Measurements from ENCODE around the gene LST1.
"Not testable (repeated sequence)": the region's sequence is repeated elsewhere in the genome, so short reads cannot be mapped to it uniquely, and the experiment has no call there.

LST1 gene

DNA sequence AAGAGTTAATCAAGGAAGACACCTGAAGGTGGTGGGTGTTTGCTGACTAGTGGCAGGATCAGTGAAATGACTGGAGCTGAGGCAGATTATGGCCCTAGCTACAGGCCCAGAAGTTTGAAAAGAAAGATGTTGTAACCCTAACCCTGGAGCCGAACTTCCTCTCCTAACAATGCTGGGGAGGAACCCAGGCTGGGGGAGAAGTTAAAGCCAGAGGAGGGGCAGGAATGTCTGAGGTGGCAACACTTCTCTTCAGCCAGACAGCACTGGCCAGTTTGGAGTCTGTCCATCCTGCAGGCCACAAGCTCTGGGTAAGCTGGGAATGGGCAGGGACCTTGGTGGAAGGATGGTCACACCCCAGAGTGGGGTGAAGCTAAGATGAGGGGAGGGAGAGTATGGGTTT, at the start of gene LST1:
Gene LST1, plus strand, starts transcription at position 270 of the 400 bp plus-strand sequence. CDS start 1,023 bp downstream, outside the sequence.
- DNase-seq = no peak

DNA sequence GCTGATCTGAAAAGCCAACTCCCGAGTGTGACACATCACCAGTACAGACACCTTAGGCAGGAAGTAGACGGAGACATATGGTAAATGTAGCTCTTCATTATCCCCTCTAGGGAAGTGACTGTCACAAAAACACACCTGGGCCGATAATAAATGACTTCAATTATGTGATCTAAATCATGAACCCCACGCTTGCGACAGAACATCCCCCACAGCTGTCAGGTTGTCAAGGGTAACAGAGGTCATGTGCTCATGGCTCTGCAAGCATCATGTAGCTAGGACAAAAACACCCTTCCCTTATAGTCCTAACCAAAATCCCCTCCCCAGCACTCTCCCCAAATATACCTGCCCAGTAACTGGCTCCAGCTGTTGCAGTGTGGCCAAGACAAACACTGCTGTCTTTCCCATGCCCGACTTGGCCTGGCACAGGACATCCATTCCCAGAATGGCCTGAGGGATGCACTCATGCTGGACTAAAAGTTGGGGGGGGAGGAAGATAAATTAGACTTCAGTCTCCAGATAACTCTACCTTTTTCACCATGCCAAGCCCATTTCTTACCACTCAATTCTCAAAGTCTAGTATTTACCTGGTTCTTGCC, 47.2 kb upstream of the LST1 start:
- DNase-seq = no peak

DNA sequence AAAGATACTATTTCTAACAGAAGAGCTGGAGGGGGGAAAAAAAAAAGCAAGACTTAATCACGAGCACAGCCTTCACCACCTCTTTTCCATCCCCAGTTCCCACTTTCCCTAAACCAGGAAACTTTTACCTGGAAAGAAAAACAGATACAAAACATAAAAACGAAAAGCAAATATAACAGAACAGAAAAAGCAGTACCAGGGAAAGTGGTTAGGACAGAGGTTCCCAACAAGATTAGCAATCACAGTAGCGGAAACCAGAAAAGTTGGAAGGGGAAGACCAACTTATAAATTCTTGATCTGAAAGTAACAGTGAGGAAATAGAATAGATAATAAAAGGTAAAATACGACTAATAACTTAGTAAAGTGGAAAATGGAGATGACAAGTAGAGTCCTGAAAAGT, 45.4 kb upstream of the LST1 start:
- DNase-seq = no peak

DNA sequence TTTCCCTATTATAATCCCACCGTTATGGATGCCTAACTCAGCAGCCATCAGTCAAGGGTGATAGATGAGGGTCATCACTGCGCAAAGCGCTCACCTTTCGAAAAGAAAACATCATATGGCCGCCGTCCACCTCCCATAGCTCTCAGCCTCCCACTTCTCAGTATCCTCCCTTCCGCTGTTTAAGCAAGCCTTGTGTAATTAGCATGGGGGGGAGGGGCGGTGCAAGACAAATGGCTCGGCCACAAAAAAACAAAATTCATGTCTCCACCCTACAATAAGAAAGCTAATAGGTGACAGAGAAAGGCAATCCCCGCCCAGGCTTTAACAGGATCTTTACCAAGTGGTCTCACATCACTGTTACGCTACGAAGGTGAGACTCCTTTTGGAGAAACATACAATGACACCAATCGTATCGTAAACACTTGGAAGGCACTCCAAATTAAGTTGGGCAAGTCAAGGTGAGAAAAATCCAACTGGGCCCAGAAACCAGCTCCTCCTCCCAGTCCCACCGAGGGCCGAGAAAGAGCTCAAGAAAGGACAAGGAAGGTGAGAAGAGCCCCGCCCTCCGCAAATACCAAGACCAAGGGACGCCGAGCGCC, 44.9 kb upstream of the LST1 start:
- DNase-seq = peak; percentile 53

DNA sequence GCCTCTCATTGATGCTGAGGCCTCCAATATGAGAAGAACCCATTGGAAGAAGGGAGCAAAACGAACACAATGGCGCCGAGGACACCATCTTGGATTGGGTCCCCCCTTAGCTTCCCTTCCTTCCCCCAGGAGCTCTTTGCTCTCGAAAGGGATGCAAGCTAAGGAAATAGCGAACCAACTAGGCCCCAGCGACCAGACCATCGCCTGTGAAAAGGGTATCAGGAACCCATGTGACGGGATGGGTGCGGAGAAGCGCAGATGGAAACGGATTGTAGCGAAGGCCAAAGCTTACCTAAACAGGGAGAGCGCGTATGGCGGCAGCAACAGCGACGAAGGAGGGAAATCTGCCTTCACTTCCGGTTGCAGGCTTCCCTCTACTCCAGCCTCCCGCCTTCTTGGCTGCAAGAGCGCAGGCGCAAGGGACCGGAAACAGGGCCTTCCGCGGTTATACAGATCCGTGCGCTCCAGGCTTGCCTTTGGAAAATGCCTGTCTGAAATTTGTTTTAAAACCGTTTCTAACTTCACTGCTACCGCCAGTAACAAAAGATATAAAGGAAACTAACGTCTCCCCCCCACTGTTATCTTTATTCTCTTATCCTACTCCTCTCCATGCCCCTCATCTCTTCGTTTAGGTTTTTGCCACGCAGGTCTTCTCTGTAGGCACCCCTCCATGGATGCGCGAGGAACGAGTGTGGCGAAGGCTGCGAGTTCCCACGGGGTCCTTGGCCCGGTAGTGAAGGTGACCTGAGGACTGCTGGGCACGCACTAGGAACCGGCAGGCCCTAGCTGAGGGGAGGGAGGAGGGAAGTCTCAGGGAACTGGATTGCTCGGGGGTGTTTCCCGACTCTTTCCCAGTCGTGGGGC, 44.2 kb upstream of the LST1 start, which contains the start of gene DDX39B:
Gene DDX39B, minus strand, starts transcription at position 346 of the 864 bp plus-strand sequence. CDS start 1,471 bp downstream, outside the sequence.
- peak; percentile 98 for DNase-seq

DNA sequence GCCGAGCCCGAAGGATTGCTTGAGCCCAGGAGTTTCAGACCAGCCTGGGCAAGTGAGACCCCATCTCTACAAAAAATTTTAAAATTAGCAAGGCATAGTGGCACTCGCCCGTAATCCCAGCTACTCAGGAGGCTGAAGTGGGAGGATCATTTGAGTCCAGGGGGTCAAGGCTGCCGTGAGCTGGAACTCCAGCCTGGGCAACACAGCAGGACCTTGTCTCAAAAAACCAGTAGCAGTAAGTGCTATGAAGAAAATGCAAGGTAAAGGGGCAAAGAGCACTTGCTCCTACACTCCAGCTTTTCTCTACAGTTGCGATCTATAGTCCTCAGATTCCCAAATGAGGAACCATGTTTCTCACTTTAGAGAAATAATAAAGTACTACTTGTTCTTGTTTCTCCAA, 42.4 kb upstream of the LST1 start:
- DNase-seq = no peak

DNA sequence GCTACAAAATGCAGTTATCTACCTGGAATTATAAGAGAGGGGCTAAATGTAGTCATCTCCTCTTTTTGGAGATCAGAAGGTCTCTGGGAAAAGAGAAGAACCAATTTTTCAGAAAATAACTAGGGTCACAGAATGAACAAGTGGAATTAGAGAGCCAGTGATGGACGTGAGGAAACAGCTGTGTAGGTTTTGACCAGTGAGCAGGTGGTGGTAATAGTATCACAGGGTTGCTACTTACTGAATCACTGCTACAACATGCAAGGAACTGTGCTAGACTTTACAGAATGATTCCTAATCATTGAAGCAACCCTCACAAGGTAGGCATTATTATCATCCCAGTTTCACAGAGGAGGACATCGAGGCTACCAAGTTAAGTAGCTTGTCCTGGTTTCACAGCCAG, 41.4 kb upstream of the LST1 start:
- no peak for DNase-seq

DNA sequence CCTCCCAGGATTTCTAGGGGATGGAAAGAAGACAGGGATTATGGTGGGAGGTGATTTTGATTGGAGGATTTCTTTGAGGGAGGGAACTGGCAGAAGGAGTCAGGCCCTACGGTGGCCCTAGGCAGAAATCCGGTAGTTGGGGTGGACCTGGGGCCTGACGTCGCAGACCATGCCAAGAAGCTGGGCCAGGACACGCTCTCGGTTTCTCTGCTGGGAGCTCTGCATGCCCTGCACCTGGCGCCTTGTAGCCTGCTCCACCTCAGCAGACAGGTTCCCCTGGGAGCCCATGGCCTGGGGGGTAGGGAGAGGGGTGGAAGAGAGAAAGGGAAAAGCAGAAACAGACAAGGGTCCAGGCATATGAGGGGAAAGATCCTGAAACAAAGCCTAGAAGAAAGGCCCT, 40.8 kb upstream of the LST1 start:
- no peak for DNase-seq

DNA sequence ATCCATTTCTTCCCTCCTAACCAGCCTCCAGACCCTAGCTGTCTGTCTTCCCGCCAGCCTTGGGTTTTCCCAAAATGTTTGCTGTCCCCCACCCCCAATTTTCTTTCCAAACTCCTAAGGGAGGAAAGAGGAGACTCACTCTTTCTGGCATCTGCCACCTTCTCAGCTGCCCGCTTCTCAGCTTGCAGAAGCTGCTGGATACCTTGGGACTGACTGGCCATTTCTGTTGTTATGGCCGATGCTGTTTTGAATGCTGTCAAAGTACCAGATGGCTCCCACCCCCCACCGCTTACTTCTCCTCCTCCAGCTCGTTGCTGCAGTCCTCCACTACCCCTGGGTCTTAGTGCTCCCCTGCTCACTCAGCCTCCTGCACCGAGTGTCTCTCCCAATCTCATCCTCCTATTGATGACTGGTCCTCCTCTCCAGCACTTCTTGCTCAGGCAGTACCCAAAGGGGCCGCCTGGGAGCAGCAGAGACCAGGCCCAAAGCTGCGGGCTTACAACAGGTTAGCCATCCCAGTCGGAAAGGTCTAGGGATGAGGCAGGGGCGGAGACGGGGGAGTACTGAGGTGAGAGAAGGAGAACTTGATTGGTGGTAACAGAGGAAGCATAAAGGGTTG, 39.6 kb upstream of the LST1 start, which contains the start of gene ATP6V1G2:
Gene ATP6V1G2, minus strand, starts transcription at position 270 of the 619 bp plus-strand sequence. Its CDS starts 49 bp downstream, at position 221.
- DNase-seq = peak; percentile 97

DNA sequence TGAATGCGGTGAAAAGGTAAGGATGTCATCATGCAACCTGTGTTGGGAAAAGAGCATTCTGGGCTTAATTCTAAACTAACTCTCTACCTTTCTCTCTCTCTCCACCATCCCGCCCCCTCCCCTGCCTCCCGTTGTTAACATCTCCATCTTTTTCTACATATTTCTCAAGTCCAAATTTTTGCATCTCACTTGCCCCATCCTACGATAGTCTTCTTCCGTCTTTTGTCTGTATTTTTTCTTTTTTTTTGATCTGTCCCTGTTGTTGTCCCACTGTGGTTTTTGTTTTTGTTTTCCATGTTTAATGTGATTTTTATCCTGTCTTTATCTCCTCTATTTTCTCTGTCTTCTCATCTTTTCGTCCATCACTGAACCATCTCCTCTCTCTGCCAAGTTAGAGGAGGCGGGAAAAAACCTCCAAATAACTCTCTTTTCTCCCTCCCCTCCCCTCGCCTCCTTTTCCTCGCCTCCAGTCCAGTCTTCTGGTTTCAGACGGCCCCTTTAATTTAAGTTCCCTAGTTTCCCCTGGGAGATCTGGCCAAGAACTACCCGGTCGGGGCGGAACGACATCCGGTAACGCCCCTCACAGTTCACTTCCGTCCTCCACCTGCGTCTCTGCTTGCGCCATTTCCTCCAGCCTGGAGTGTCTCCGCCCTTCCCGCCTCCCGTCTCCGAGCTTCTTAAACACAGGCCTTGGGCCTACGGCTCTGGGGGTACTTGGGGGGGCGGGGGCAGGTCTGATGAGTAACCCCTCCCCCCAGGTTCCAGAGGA, 38.9 kb upstream of the LST1 start, which contains the start of gene NFKBIL1:
Gene NFKBIL1, plus strand, starts transcription at position 651 of the 769 bp plus-strand sequence. Its CDS starts 87 bp downstream, at position 738.
- peak; percentile 98 for DNase-seq

DNA sequence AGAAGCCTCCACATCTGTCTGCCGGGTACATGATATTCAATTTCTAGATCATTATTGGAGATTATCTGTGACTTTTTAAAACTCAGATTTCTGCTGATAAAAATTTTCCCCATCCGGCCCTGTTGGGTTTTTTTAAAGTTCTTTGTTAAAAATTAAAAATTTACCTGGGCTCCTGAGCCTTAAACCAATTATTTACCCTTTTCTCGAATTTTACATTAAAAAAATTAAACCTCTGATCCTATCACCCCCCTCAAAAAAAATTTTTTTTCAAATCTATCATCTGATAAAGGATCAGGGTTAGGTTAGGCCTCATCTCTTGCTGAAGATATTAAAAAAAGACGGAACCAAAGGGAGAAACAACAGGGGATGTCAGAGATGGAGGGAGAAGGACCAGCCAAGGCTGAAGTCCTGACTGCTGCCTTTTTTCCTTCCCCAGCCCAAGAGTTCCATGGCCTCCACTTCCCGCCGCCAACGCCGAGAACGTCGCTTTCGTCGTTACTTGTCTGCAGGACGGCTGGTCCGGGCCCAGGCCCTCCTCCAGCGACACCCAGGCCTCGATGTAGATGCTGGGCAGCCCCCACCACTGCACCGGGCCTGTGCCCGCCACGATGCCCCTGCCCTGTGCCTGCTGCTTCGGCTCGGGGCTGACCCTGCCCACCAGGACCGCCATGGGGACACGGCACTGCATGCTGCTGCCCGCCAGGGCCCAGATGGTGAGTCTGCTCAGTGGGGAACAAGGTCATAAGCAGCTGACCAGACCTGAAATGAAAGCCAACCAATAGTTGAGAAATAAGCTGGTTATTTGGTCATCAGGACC, 38.1 kb upstream of the LST1 start:
- no peak for DNase-seq

DNA sequence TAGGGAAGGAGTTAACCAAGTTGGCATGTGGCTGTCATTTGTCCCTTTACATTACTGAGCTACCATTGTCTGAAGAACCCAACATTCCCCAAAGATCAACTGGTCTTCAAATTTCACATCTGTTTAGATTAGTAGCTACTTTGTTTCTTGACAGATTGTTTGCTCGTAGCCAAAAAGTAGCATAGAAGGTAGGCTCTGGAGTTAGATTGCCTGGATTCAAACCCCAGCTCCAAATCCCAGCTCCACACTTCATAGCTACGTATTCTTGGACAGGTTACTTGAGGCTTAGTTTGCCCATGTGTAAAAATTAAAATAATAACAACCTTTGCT, 37.6 kb upstream of the LST1 start:
- no peak for DNase-seq

DNA sequence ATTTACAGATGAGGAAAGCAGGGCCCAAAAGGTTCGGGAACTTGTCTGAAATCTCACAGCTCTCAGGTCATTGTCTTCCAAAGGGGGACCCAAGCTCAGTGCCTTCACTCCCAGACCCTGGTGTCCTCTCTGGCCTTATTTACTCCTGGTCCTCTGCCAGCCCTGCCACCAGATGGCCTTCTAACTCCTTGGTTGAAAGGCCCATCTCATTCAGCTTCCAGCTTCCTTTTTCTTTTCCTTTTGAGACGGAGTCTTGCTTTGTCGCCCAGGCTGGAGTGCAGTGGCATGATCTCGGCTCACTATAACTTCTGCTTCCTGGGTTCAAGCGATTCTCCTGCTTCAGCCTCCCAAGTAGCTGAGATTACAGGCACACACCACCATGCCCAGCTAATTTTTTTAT, 34.7 kb upstream of the LST1 start:
- not testable (repeated sequence) for DNase-seq

DNA sequence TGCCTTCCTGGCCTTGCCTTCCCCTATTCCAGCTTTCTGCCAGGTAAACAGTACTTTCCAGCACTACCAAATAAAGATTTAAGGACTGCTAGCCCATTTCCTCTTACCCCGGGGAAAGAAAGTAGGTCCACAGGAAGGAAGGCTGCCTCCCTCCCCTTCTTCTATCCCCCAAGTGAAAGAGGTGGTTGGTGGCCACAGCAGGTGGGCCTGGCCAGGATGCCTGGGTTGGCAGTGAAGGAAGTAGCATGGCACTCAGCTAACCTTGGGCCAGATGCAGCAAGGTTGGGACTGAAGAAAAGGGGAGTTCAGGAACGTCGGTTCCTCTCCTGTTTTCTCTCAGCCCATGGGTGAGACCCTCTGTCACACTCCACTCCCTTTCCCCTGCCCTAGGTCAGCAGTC, 29.8 kb upstream of the LST1 start:
- DNase-seq = no peak

DNA sequence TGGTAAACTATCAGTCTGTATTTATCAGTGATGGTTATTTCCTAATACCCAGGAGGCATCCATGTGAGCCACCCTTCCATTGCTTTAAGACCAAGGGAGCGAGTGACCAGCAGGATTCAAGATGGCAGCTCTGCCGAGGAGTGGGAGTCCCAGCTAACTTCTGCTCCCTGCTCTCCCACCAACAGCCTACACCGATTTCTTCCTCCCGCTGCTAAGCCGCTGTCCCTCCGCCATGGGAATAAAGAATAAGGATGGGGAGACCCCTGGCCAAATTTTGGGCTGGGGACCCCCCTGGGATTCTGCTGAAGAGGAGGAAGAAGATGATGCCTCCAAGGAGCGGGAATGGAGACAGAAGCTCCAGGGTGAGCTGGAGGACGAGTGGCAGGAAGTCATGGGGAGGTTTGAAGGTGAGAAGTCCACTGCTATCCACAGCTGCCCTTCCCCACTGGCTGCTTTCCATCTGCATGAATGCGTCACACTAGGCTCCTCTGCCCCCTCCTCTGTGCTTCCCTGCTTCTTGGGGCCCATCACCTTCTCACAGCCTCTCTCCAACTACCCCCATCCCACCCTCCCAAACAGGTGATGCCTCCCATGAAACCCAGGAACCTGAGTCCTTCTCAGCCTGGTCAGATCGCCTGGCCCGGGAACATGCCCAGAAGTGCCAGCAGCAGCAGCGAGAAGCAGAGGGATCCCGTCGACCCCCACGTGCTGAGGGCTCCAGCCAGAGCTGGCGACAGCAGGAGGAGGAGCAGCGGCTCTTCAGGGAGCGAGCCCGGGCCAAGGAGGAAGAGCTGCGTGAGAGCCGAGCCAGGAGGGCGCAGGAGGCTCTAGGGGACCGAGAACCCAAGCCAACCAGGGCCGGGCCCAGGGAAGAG, 28.4 kb upstream of the LST1 start:
- DNase-seq = no peak

DNA sequence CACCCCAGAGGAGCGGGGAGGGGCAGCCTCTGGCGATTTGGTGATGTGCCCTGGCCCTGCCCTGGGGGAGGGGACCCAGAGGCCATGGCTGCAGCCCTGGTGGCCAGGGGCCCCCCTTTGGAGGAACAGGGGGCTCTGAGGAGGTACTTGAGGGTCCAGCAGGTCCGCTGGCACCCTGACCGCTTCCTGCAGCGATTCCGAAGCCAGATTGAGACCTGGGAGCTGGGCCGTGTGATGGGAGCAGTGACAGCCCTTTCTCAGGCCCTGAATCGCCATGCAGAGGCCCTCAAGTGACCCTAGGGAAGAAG, 27.8 kb upstream of the LST1 start:
- no peak for DNase-seq

DNA sequence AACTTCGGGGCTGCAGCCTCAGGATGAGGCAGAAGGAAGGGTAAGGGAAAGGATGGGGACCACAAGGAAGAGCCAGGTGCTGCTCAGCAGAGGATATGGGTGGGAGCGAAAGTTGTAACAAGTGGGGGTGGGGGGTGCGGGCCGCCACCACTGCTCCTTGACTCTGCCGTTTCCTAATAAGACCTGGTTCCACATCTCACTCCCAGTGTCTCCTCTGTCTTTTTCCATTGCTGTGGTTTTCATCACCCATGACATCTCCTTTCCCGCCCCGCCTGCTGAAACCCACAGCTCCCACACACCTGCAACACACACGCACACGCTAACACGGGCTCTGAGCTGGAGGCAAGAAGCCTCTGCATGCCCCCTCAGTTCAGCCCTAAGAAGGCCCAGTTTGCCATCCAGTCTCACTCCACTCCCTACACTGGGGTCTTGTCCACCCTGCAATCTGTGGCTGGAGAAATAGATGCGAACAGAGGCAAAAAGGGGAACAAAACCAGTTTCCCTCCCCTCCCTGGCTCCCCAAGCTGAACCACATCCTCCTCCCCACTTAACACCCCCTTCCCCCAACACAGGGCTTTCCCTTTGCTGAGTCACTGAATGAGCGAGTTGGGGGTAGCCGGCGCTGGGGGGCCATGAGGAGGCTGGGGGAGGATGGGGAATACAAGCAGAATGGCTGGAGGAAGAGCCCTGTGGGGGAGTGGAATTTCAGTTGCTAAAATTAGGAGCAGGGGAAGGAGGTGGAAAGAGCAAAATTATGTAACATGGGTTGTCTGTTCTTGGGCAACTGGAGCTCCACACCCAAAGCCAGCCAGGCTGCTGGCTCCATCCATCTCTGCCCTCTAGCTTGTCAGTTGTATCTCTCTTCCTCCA, 27.2 kb upstream of the LST1 start:
- no peak for DNase-seq

DNA sequence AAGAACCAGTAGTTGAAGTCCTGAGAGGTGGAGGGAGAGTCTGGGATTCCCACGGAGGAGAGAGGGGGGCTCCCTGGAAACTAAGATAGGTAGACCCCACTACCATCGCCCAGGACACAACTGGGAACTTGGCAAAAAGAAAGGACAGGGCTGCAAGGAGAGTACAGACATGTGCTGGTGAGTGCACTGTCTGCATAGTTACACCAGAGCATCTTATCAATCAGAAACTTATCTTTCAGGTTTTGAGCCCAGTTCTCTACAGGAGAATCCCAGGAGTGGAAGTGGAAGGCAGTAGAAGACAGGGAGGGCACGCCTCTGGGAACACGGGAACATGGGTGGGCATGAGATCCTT, 26.5 kb upstream of the LST1 start:
- DNase-seq = no peak

DNA sequence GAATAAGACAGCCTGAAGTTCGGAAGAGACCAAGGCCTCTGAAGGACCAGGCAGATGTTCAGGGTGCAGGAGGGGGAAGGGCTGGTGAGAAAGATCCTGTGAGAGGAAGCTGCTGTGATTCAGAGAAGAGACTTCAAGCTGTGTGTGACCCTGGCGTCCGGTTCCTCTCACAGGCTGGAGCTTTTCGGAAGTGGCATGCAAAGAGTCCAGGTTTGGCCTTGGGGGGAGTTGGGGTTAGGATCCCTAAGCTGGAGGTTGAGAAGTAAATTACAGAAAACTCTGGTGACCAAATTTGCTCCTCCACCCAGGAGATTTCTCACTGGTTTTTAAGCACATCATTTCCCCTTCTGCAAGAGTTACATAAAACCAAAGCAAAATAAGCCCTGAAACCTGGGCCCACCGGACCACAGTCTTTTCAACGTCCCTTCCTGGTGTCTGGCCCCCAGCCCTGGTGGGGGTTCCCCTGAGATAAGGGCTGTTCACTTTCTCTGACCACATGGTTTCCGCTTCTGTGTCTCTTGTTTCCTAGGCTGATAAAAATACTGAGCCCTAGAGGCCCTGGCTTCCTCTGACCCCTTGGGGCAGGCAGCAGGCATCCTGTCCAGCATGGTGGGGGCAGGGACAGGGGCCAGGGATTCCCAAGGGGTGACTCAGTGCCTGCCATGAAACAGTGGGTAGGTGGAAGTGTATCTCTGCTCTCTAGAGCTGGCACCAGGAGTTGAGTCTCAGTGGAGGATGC, 25.9 kb upstream of the LST1 start:
- DNase-seq = no peak
